HG02610 (cell line): ENCODE data around the gene ADAMTS1.
"Not testable (repeated sequence)": the region's sequence is repeated elsewhere in the genome, so short reads cannot be mapped to it uniquely, and the experiment has no call there.

Source experiments
- ATAC-seq: cut with Tn5 transposase; IDR thresholded peaks from one replicate; pipeline ENCODE4 v1.9.1; 2021; ENCODE audit warnings: mild to moderate bottlenecking, moderate library complexity; ENCODE audit not compliant: unreplicated experiment

The ADAMTS1 gene

GRCh38 chr21:26845066-26845758, at the start of gene ADAMTS1:
Gene ADAMTS1 (minus strand): TSS chr21:26845409. CDS start chr21:26844954, 455 bp downstream.
- ATAC-seq: no peak

- no peak for ATAC-seq
These were observed 46.9 kb upstream of the ADAMTS1 start for GRCh38 chr21:26892151-26892550.

GRCh38 chr21:26888931-26889330, 43.7 kb upstream of the ADAMTS1 start:
- ATAC-seq: no peak

- no peak for ATAC-seq
These were observed 43.0 kb upstream of the ADAMTS1 start for GRCh38 chr21:26888256-26888655.

GRCh38 chr21:26887251-26887650, 42.0 kb upstream of the ADAMTS1 start:
- no peak for ATAC-seq

- no peak for ATAC-seq
These were observed 39.2 kb upstream of the ADAMTS1 start for GRCh38 chr21:26884436-26884835.

- ATAC-seq: no peak
These were observed 38.6 kb upstream of the ADAMTS1 start for GRCh38 chr21:26883768-26884167.

GRCh38 chr21:26881504-26882228, 36.5 kb upstream of the ADAMTS1 start:
- no peak for ATAC-seq

- ATAC-seq: no peak
These were observed 31.8 kb upstream of the ADAMTS1 start for GRCh38 chr21:26877018-26877417.

GRCh38 chr21:26874347-26874746, 29.1 kb upstream of the ADAMTS1 start:
- ATAC-seq: no peak

- no peak for ATAC-seq
These were observed 20.6 kb upstream of the ADAMTS1 start for GRCh38 chr21:26865857-26866256.

GRCh38 chr21:26856871-26857350, 11.7 kb upstream of the ADAMTS1 start:
- ATAC-seq: not testable (repeated sequence)

- ATAC-seq: not testable (repeated sequence)
These were observed 9.5 kb upstream of the ADAMTS1 start for GRCh38 chr21:26854695-26855094.

- no peak for ATAC-seq
These were observed 7.2 kb upstream of the ADAMTS1 start for GRCh38 chr21:26852423-26852822.

GRCh38 chr21:26851109-26851944, 6.1 kb upstream of the ADAMTS1 start:
- no peak for ATAC-seq

- ATAC-seq: no peak
These were observed 5.0 kb upstream of the ADAMTS1 start for GRCh38 chr21:26850116-26850643.

- ATAC-seq: no peak
These were observed 4.4 kb upstream of the ADAMTS1 start for GRCh38 chr21:26849428-26850115.

GRCh38 chr21:26847921-26848320, 2.7 kb upstream of the ADAMTS1 start:
- no peak for ATAC-seq

- ATAC-seq: no peak
These were observed 1.8 kb upstream of the ADAMTS1 start for GRCh38 chr21:26847002-26847401.
